IPS-15b (cell line): ENCODE data around the gene AMDHD2.

Experiments used
- H3K27me3 ChIP-seq: one replicate; pipeline ENCODE4 v1.6.1; 2013; ENCODE audit warnings: low read length; ENCODE audit not compliant: control insufficient read depth, insufficient read depth
- H3K36me3 ChIP-seq: one replicate; pipeline ENCODE4 v1.6.1; 2013; ENCODE audit warnings: low read length; ENCODE audit not compliant: control insufficient read depth, insufficient read depth
- H3K4me1 ChIP-seq: one replicate; pipeline ENCODE4 v1.6.1; 2013; ENCODE audit warnings: mild to moderate bottlenecking, low read length; ENCODE audit not compliant: control insufficient read depth, insufficient read depth
- H3K4me3 ChIP-seq: one replicate; pipeline ENCODE4 v1.5.1; 2013; ENCODE audit warnings: low read depth, low read length
- H3K9ac ChIP-seq: one replicate; pipeline ENCODE4 v1.6.1; 2013; ENCODE audit warnings: low read depth, mild to moderate bottlenecking, low read length
- H3K9me3 ChIP-seq: one replicate; pipeline ENCODE4 v1.6.1; 2013; ENCODE audit warnings: mild to moderate bottlenecking, low read length; ENCODE audit not compliant: control insufficient read depth, insufficient read depth

AMDHD2 gene

DNA sequence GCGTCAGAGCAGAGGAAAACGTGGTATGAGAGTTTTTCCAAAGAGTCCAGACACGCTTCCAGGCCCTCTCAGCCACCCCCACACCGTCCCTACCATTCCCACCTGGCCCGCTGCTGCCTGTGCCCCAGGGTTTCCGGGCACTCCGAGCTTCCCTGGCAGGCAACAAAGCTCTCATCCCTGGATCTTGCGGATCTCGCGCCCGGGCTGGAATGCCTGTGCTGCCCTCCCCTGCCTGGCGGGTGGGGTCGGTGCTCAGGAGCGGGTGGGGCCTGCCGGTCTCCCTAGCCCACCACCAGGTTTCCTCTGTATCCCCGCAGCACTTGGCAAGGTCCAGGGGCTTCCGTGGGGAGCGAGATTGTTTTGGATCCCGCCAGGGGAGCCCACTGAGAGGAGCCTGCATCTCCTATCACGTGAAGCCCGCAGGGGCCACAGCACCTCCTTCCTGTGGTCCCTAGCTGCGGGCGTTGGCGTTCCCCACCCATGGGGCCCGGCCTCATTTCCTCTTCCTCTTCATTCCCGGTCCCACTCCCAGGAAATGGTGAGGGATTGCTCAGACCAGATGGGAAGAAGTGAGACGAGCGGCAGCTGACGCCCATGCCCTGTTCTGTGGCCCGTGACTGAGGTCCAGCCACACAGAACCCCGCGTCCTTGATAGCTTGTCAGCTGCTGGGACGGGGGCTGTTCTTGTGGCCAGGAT lies 34.2 kb upstream of the AMDHD2 start:
- no peaks in the 10 kb centered on the region for H3K4me1 ChIP-seq

DNA sequence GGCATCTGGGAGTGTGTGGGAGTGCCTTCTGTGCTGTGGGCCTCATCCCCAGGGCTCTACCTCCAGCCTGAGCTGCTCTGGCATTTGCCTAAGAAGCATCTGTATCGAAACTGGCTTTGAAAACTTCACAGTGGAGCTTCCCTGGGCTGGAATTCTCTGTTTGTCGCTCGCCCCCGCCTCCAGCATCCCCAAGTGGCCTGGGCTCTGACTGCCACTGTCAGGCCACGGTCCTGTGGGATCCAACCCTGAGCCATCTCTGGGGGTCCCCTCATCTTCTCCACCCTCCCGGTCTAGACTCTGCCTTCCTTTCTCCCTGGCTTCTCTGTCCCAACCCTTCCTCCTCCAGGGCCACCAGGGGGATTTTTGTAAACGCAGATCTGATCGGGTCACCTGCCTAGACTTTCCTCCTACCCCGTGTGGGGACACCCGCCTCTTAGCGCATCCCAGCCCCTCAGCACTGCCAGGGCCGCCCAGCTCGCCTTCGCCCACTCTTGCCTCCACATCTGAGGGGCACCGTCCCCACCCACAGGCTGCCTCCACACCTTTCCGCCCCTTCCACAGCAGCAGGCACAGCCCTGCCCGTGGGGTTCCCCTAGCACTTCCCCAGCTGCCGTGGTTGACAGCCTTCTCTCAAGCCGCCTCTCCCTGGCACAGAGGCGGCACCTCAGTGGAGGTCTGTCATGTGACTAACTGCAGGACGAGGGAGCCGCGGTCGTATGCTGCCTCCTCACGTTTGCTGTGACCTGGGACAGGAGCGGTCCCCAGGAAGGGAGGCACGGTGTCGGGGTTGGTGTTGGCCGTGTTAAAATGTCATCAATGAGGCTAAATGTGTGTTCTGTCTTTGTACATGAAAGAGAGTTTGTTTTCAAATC lies 33.3 kb upstream of the AMDHD2 start:
- Histone ChIP-seq H3K36me3 (no peaks in the 10 kb centered on the region), H3K9me3 (no peaks in the 10 kb centered on the region), H3K4me1 (no peaks in the 10 kb centered on the region), H3K9ac (no peak overlapping the region), H3K4me3 (no peak overlapping the region), H3K27me3 (no peaks in the 10 kb centered on the region)

More for the DNA sequence above, 34.2 kb upstream of the AMDHD2 start:
- H3K9ac ChIP-seq = no peak overlapping the region
- no peaks in the 10 kb centered on the region for H3K27me3 ChIP-seq
- H3K9me3 ChIP-seq = no peaks in the 10 kb centered on the region
- no peaks in the 10 kb centered on the region for H3K36me3 ChIP-seq
- no peak overlapping the region for H3K4me3 ChIP-seq

DNA sequence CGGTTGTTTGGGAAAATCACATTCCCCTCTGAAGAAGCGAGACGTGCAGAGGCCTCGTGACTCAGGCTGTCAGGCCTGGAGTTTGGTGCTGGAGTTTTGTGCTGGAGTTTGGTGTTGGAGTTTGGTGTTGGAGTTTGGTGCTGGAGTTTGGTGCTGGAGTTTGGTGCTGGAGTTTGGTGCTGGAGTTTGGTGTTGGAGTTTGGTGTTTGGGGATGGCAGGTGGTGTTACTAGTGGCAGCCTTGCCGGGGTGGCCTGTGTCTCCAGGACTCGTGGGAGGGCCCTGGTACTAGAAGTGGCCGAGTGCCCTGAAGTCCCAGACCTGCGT lies 32.7 kb upstream of the AMDHD2 start:
- H3K9ac ChIP-seq = no peak overlapping the region
- H3K4me3 ChIP-seq = no peak overlapping the region
- no peaks in the 10 kb centered on the region for H3K27me3 ChIP-seq
- H3K4me1 ChIP-seq = no peaks in the 10 kb centered on the region
- no peaks in the 10 kb centered on the region for H3K36me3 ChIP-seq
- no peaks in the 10 kb centered on the region for H3K9me3 ChIP-seq

DNA sequence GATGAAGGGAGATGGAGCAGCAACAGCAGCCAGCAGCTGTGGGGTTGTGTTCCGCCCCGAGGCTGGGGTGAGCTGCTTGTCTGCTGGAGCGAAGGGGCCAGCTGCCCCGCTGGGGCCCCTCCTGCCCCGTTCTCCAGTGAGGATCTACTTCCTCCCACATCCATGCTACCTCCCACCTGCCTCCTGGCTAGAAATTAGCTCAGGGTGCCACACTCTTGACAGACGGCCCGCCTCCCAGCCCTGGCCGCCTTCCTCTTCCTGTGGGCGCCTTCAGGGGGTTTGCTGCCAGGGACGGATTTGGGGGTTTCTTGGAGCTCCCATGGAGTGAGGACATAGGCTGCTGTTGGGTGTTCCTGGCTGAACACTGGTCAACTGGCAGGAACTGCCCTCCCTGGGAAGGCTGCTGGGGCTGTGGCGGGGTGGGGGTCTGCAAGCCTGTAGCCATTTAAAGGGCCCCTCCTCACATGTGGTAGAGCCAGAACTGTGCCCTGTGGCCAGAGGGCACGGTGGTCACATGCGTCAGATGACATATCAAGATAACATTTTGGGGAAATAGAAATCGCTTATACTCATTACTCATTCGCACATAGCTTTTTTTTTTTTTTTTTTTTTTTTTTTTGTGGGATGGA lies 32.2 kb upstream of the AMDHD2 start:
- no peak overlapping the region for H3K9ac ChIP-seq
- no peaks in the 10 kb centered on the region for H3K4me1 ChIP-seq
- no peaks in the 10 kb centered on the region for H3K9me3 ChIP-seq
- H3K27me3 ChIP-seq = no peaks in the 10 kb centered on the region
- no peak overlapping the region for H3K4me3 ChIP-seq
- no peaks in the 10 kb centered on the region for H3K36me3 ChIP-seq

DNA sequence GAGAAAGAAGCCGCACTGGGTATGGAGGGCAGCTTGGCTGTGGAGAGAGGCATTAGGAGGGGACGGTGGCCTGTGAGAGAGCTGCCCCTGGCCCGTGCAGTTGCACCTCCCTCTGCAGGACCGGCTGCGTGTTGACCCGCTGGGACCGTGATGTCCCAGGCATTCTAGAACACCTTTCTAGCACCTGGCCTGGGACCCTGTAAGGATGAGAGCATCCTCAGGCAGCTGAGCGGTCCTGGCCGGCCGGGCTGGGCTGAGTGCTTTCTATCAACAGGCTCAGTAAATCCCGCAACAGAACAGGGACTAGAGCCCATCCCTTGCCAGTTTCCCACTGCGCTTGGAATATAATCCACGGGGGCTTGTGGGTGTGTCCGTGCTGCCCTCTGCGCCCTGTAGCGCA lies 30.6 kb upstream of the AMDHD2 start:
- Histone ChIP-seq H3K27me3 (no peaks in the 10 kb centered on the region), H3K36me3 (no peaks in the 10 kb centered on the region), H3K4me1 (no peaks in the 10 kb centered on the region), H3K9ac (no peak overlapping the region), H3K4me3 (no peak overlapping the region), H3K9me3 (no peaks in the 10 kb centered on the region)

DNA sequence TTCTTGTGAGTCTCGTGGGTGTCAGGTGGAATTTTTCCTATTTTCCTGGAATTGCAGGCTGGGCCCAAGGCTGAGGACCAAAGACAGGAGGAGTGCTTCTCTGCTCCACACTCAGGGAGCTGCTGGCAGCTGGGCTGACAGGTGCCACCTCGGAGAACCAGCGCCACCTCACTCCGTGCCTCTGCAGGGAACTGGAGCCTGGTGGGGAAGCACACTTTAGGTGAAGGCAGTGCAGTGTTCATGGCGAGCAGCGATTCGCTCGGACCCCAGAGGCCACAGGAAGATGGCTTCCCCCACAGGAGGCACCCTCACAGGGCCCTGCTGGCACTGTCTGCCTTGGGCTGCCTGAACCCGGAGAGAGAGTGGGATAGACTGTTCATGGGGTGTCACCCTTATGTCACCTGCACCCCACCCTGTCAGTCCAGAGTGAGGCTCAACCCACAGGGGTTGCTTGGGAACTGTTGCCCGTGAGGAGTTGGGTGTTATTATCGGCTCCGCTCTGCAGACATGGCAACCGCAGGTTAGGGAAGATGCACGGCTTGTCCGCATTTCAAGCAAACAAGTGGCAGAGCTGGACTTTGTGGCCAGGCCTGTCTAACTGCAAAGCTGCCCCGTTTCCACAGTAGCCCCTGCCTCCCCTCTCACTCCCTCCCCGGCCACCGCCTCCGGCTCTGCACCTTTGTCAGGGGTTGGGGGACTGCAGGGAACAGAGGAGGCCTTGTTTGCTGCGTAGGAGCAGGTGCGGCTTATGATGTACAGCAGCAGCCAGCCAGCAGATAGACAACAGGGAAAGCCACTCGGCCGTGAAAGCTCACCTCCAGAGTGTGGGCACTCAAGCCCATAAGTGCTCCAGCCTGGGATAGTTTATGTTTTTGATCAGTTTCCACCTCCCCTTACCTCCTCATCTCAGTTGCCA lies 29.7 kb upstream of the AMDHD2 start:
- Histone ChIP-seq H3K4me3 (no peak overlapping the region), H3K9ac (no peak overlapping the region), H3K9me3 (no peaks in the 10 kb centered on the region), H3K27me3 (no peaks in the 10 kb centered on the region), H3K4me1 (no peaks in the 10 kb centered on the region), H3K36me3 (no peaks in the 10 kb centered on the region)

DNA sequence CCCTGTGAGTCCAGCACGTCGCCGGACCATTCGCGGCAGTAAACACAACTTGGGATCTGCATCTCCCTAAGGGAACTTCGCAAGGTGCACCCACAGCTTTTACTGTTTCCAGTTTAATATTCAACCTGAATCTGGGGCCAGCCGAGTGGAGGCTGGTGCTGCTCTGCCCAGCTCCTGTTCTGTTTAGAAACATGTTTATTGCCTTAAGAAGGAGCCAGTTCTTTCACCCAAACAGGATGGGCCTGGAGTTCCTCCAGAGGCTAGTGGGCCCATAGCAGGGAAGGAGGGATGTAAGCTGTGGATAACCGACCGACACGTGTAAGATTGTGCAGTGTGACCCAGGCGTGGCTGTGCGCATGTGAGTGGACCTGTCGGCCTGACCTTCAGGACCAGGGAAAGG lies 27.9 kb upstream of the AMDHD2 start:
- Histone ChIP-seq H3K36me3 (peaks cover 12% of the 10 kb centered on the region), H3K4me1 (no peaks in the 10 kb centered on the region), H3K27me3 (no peaks in the 10 kb centered on the region), H3K9me3 (no peaks in the 10 kb centered on the region), H3K4me3 (no peak overlapping the region), H3K9ac (no peak overlapping the region)

DNA sequence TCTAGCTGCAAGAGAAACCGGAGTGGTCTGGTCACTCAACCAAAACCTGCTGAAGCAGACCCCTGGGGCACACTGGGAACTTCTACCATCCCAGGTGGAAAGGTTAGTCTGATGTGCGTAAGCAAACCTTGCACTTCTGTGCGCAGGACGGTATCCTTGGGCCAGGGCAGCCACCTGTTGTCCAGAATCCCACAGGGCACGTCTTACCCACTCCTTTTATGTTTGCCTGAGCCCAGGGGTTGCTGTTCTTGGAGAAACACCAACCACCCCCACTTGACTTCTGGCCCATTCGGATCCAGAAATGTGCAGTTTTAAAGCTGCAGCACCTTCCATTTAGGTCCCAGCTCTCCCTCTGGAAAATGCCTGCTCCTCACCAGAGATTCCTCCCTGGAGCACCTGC lies 26.6 kb upstream of the AMDHD2 start:
- no peaks in the 10 kb centered on the region for H3K27me3 ChIP-seq
- H3K9me3 ChIP-seq = no peaks in the 10 kb centered on the region
- H3K9ac ChIP-seq = no peak overlapping the region
- H3K36me3 ChIP-seq = peaks cover 21% of the 10 kb centered on the region
- no peak overlapping the region for H3K4me3 ChIP-seq
- no peaks in the 10 kb centered on the region for H3K4me1 ChIP-seq

DNA sequence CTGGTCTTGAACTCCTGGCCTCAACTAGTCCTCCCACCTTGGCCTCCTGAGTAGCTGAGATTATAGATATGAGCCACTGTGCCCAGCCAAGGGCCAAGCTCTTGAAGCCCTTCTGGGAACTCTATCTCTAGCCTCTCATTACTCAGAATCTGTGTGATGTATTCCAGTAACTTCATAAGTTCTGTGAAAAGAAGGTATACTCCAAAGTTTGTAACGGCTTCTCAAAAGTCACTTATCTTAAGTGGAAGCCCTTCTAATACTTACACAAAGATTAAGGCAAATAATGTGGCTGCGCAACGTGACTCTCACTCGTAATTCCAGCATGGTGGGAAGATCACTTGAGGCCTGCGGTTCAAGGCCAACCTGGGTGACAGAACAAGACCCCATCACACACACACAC lies 25.6 kb upstream of the AMDHD2 start:
- H3K9ac ChIP-seq = no peak overlapping the region

DNA sequence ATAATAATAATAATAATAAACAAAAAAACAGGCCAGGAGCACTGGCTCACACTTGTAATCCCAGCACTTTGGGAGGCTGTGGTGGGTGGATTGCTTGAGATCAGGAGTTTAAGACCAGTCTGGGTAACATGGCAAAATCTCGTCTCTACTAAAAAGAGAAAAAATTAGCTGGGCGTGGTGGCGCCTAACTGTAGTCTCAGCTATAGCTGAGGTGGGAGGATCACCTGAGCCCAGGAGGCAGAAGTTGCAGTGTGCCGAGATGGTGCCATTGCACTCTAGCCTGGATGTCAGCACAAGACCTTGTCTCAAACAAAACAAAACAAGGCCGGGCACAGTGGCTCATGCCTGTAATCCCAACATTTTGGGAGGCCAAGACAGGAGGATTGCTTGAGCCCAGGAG lies 25.1 kb upstream of the AMDHD2 start:
- H3K4me1 ChIP-seq = no peaks in the 10 kb centered on the region
- H3K36me3 ChIP-seq = peaks cover 27% of the 10 kb centered on the region
- H3K9ac ChIP-seq = no peak overlapping the region
- H3K27me3 ChIP-seq = no peaks in the 10 kb centered on the region
- H3K4me3 ChIP-seq = no peak overlapping the region
- H3K9me3 ChIP-seq = no peaks in the 10 kb centered on the region

More for the DNA sequence above, 25.6 kb upstream of the AMDHD2 start:
- Histone ChIP-seq H3K4me1 (no peaks in the 10 kb centered on the region), H3K36me3 (peaks cover 27% of the 10 kb centered on the region), H3K27me3 (no peaks in the 10 kb centered on the region), H3K4me3 (no peak overlapping the region), H3K9me3 (no peaks in the 10 kb centered on the region)
